Osteocyte (in vitro differentiated cells): ENCODE measurements around the gene CEP192. TPM values are rescaled to one million over a fixed set of nuclear protein-coding genes. Genes with fewer than 3 reads are reported as not detected.
"Not testable (repeated sequence)": the region's sequence is repeated elsewhere in the genome, so short reads cannot be mapped to it uniquely, and the experiment has no call there.

Experiments
- DNase-seq: peaks from one replicate; pipeline ENCODE4 v3.0.0; 2021; ENCODE audit warnings: mixed read lengths; ENCODE audit not compliant: unreplicated experiment; ENCODE audit errors: extremely low spot score
- H3K27ac Mint-ChIP-seq: one replicate; pipeline ENCODE4 v1.8.0; 2021; ENCODE audit warnings: mild to moderate bottlenecking, mixed read lengths; ENCODE audit not compliant: unreplicated experiment
- H3K27me3 Mint-ChIP-seq: one replicate; pipeline ENCODE4 v1.8.0; 2021; ENCODE audit warnings: mixed read lengths; ENCODE audit not compliant: unreplicated experiment
- H3K36me3 Mint-ChIP-seq: one replicate; pipeline ENCODE4 v1.8.0; 2021; ENCODE audit warnings: mixed read lengths; ENCODE audit not compliant: unreplicated experiment
- H3K4me1 Mint-ChIP-seq: one replicate; pipeline ENCODE4 v1.8.0; 2021; ENCODE audit warnings: mixed read lengths; ENCODE audit not compliant: unreplicated experiment
- H3K4me3 Mint-ChIP-seq: one replicate; pipeline ENCODE4 v1.8.0; 2021; ENCODE audit warnings: mild to moderate bottlenecking, moderate library complexity, mixed read lengths; ENCODE audit not compliant: unreplicated experiment
- H3K9me3 Mint-ChIP-seq: one replicate; pipeline ENCODE4 v1.8.0; 2021; ENCODE audit warnings: mixed read lengths; ENCODE audit not compliant: unreplicated experiment
- CTCF ChIP-seq: fragments of 200-600 bp; sonication (generic); IDR thresholded peaks from 2 replicates; pipeline ENCODE4 v1.5.0; 2021; ENCODE audit warnings: antibody characterized with exemption, mild to moderate bottlenecking, moderate library complexity
- total RNA-seq: library from RNA; stranded (reverse); gene quantifications from 2 replicates; pipeline ENCODE4 v1.2.1, GENCODE V29; 2021

CEP192 gene
- total RNA-seq, 1 donor from 2014 or later: 20.4 TPM

GRCh38 chr18:13095466-13095865, 104.3 kb downstream of the CEP192 start:
- Mint-ChIP-seq H3K4me1 (no peaks in the 10 kb centered on the region), H3K9me3 (no peaks in the 10 kb centered on the region), H3K27me3 (no peaks in the 10 kb centered on the region), H3K4me3 (no peak overlapping the region), H3K27ac (no peak overlapping the region), H3K36me3 (peaks cover 41% of the 10 kb centered on the region)
- no peak for TF ChIP-seq CTCF
- DNase-seq: no peak

GRCh38 chr18:13096232-13096631, 105.1 kb downstream of the CEP192 start:
- H3K9me3 Mint-ChIP-seq: no peaks in the 10 kb centered on the region
- DNase-seq: no peak
- TF ChIP-seq CTCF: no peak
- no peaks in the 10 kb centered on the region for H3K27me3 Mint-ChIP-seq
- no peaks in the 10 kb centered on the region for H3K4me1 Mint-ChIP-seq
- no peak overlapping the region for H3K4me3 Mint-ChIP-seq
- peaks cover 36% of the 10 kb centered on the region for H3K36me3 Mint-ChIP-seq
- H3K27ac Mint-ChIP-seq: no peak overlapping the region

- DNase-seq: no peak
- Mint-ChIP-seq H3K36me3 (peaks cover 35% of the 10 kb centered on the region), H3K27ac (no peak overlapping the region), H3K9me3 (no peaks in the 10 kb centered on the region), H3K27me3 (no peaks in the 10 kb centered on the region), H3K4me3 (no peak overlapping the region), H3K4me1 (no peaks in the 10 kb centered on the region)
- TF ChIP-seq CTCF: no peak
Measured at GRCh38 chr18:13096719-13097118, 105.6 kb downstream of the CEP192 start.

- H3K4me1 Mint-ChIP-seq, H3K9me3 Mint-ChIP-seq, H3K4me3 Mint-ChIP-seq, DNase-seq, H3K27me3 Mint-ChIP-seq, H3K27ac Mint-ChIP-seq: not testable (repeated sequence)
- H3K36me3 Mint-ChIP-seq: peaks cover 48% of the 10 kb centered on the region
Measured at GRCh38 chr18:13098104-13098503, 106.9 kb downstream of the CEP192 start.

- no peak for DNase-seq
- H3K27me3 Mint-ChIP-seq: no peaks in the 10 kb centered on the region
- TF ChIP-seq CTCF: no peak
- H3K36me3 Mint-ChIP-seq: peaks cover 46% of the 10 kb centered on the region
- no peaks in the 10 kb centered on the region for H3K4me1 Mint-ChIP-seq
- H3K27ac Mint-ChIP-seq: no peak overlapping the region
- H3K4me3 Mint-ChIP-seq: no peak overlapping the region
- H3K9me3 Mint-ChIP-seq: no peaks in the 10 kb centered on the region
Measured at GRCh38 chr18:13099113-13099512, 108.0 kb downstream of the CEP192 start.
